CD4-positive, alpha-beta T cell treated with Interleukin-17A for 4 hours (primary cell): ENCODE results near the gene PLA2G4B.

Experiments used
- DNase-seq: peaks from one replicate; pipeline ENCODE4 v3.0.0-alpha.2; 2020; ENCODE audit warnings: mixed read lengths

Gene PLA2G4B

GRCh38 chr15:41851755-41852370 is 13.2 kb downstream of the PLA2G4B start:
- DNase-seq: no peak

- DNase-seq: no peak
Observed at GRCh38 chr15:41852736-41853590, 14.3 kb downstream of the PLA2G4B start.

GRCh38 chr15:41853831-41854230 is 15.2 kb downstream of the PLA2G4B start:
- no peak for DNase-seq

DNA sequence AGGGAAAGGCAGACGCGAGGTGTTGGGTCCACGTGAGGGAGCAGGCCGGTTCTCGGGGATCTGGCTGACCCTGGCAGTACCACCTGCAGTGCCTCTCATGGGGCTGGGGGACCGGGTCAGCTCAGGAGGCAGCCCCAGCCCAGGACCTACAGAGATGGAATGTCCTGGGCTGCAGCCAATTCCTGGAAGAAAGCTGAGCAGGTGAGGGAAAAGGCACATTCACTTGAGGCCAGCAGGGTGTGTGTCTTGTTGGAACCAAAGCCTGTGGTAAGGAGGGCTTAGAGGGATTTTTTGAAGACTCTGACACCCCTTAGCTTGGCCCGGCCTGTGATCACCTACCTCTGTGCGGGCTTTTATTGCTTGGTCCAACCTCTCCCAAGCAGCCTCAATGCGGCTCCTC is 15.8 kb downstream of the PLA2G4B start:
- DNase-seq: no peak

DNA sequence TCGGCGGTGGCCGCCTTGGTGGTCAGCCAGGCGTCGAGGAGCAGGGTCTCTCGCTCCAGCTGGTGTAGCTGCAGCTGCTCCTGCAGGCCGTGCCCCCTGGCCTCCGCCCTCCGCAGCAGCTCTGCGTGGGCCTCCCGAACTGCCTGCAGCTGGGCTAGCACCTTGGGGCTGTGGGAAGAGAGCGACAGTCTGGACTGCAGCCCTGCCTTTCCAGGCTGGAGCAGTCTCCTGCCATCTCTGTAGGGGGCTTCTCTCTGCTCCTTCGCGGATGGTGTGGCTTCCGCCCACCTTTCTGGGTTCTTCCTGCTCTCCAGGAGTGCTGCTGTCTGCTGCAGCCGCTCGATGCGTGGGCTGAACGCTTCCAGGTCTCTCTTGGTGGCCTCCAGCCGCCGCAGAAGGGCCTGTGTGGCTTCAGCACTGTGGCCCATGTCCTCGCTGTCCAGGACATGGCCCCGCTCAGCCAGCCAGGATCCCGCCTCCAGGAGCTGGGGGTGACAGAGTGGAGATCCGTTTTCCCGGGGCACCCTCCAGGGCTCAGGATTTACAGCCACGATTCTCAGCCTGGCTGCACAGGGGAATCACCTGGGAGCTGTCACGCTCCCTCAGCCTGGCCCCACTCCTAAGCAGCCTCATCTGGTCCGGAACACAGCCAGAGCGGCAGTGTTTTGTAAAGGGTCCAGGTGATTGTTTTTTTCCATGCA is 16.8 kb downstream of the PLA2G4B start:
- no peak for DNase-seq

DNA sequence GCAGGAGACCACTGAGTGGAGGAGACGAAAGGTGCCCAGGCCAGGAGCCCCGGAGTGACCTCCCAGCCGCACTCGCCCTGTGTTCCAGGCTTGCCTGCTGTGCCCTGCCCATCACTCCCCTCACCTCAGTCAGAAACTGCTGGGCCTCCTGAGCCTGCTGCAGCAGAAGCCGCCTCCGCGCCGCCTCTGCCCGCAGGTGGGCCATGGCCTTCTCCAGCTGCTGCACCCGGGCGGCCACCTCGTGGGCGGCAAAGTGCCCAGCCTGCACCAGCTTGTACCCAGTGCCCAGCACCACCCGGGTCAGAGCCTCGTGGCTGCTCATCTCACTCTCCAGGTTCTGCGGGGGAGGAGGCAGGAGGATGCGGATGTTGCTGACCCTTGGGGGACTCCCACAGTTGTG is 17.6 kb downstream of the PLA2G4B start:
- no peak for DNase-seq

GRCh38 chr15:41856716-41857115 is 18.1 kb downstream of the PLA2G4B start:
- no peak for DNase-seq

DNA sequence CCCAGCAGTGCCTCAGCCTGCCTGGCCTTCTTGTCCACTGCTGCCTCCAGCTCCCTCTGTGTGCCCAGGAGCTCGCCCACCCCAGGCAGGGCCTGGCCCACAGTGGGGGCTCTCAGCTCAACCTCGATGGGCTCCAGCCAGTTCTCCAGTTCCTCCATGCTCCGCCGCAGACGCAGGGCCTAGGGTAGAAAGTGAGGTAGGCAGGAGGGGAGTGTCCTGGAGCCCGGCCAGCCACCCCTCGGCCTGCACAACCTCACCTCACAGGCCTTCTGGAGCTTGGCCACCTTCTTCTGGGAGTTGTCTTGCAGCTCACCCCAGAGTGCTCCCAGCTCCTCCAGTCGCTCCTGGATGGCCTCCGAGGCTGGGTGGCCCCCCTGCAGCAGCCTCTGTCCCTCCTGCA is 18.7 kb downstream of the PLA2G4B start:
- no peak for DNase-seq

DNA sequence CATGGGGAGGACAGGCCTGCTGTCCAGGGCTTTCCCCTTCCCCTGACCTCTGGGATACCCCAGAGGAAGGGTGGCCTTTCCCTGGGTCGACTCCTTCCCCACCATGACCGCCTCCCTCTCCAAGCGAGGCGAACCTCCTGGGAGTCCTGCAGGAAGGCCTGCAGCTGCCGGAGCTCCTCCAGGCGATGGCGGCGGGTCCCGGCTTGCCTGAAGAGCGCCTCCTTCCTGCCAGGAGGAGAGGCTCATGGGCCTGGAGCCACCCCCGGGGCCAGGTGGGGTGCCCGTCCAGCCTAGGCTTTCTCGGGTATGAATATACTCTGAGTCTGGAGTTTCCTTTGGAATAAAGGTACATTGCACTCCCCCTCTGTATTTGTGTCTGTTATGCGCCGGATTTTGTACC is 20.1 kb downstream of the PLA2G4B start:
- DNase-seq: no peak

DNA sequence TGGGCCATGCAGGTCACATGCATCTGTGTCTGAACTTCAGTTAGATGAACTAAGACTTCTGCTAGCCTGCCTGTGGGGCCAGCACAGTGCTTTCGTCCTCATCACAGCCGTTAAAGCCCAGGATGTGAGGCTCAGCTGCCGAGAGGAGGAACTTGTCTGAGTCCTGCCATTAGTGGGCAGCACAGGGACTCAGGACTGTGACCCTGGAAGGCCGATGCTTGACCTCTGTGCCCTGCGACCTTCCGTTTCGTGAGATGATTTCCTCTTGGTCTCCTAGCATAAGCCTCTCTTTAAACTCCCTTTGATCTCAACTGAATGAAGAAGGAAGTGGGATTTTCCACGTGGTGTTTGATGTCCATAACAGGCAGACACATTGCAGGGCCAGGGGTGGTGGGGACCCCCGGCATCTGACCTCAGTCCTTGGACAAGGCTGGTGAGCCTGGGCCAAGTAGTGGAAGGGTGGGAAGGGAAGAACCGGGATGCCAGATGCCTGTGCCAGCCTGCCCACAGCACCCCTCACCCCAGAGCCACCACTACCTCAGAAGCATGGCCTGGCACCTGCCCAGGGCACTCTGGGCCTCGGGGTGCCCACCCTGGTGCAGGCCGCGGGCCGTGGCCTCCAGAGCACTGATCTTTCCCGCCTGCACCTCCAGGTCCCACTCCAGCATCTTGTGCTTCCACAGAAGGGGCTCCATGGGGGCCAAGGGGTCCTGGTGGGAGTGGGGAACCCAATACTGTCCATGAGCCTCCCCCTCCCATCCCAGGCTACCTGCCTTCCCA is 21.6 kb downstream of the PLA2G4B start:
- DNase-seq: no peak

DNA sequence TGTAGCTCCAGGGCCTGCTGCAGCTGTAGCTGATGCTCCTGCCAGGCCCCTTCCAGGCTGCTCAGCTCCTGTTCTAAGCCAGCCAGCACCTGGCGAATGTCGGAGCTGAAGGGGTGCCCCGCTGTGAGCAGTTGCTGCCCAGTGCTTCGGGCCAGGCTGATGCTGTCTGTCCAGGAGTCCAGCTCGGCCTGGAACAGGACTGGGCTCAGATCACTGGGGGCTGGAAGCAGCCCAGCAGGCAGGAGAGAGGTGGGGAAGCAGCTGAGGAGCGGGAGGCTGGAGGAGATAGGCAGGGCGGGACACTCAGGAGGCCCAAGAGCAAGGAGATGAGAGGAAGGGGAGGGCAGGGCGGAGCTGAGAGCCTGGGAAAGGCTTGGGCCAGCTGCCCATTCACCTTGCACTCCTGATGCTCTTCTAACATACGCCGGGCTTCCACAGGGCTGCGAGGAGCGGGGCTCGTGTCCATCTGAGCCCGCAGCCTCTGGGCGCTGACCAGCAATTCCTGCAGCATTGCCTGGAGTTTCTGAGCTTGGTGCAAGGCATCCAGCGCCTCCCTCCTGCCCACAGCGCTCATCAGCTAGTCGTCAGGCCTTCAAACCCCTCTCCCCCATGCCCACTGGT is 23.2 kb downstream of the PLA2G4B start:
- no peak for DNase-seq

- DNase-seq: no peak
Observed at GRCh38 chr15:41862515-41863116, 24.0 kb downstream of the PLA2G4B start.

DNA sequence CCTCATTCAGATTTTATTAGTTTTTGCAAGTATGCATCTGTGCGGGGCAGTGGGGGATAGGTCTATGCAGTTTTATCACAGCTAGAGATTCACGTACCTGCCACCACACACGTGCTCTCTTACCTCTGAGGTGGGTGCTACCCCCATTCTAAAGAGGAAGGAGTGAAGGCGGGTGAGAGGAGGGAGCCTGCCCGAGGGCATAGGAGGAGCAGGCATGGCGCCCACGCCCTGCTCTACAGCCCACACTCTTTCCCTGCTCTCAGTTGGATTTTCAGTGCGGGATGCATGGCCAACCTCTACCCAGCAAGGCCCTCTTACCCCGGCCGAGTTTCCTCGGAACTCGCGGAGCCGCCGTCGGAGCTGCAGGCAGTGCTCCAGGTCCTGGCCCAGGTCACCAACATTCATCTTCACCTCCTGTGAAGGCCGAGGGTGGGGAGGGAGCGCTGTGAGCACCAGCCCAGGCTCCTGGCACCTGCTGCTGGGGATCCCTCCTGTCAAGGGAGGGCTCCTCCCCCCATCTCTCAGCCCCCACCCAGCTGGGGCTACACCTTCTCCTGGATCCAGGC is 26.9 kb downstream of the PLA2G4B start:
- no peak for DNase-seq

DNA sequence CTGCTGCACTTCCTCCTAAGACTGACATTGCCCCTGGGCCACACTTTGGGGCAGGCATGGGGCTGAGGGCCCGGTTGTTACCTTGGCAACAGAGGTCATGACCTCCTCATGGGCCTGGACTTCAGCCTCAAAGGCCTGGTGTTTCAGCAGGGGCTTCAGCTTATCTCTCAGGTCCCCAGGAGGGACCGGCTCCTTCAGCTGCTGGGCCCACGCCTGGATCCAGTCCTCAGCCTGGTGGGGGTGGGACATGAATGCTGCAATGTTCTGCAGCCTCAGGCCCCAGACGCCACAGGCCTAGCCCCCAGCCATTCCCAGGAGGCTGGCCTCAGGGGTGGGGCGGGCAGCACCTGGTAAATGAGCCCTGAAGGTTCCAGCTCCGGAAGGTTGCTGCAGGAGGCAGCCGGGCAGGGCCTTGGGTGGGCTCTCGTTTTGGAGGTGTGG is 27.6 kb downstream of the PLA2G4B start:
- no peak for DNase-seq

GRCh38 chr15:41866872-41867579 is 28.4 kb downstream of the PLA2G4B start:
- no peak for DNase-seq

DNA sequence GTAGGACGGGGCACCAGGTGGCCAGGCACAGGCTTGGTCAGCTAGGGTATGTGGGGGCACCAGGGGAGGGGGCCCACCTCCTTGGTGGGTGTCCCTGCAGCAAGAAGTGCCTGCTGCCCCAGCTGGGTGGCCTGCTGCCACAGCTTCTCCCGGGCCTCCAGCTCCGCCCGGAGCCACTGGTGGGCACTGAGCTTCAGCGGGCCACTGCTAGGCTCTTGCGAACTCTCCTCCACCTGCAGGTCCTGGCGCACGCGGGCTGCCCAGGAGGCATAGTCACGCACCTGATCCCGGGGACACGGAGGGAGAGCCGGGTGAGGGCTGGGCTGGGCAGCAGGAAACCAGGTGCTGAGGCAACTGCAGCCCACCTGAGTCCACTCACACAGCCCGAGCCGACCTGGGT is 29.7 kb downstream of the PLA2G4B start:
- DNase-seq: no peak

- no peak for DNase-seq
Observed at GRCh38 chr15:41869770-41870688, 31.4 kb downstream of the PLA2G4B start.

DNA sequence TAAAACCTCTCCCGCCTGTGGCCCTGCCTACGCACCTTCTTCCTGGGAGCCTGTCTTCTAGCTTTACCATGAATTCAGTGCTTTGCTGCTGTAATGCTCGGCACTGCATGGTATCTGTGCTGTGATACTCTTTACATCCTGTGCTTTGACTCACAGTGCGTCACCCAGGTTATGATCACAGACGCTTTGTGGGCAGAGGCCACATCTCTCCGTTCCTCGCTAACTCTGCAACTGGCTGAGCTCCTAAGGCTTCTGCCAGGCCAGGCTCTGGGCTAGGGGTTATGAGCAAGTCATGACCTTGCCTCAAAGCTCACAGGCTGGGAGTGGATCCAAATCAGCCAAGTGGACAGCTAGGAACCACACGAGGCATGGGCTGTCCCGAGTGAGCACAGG is 32.0 kb downstream of the PLA2G4B start:
- peak; percentile 66 for DNase-seq

DNA sequence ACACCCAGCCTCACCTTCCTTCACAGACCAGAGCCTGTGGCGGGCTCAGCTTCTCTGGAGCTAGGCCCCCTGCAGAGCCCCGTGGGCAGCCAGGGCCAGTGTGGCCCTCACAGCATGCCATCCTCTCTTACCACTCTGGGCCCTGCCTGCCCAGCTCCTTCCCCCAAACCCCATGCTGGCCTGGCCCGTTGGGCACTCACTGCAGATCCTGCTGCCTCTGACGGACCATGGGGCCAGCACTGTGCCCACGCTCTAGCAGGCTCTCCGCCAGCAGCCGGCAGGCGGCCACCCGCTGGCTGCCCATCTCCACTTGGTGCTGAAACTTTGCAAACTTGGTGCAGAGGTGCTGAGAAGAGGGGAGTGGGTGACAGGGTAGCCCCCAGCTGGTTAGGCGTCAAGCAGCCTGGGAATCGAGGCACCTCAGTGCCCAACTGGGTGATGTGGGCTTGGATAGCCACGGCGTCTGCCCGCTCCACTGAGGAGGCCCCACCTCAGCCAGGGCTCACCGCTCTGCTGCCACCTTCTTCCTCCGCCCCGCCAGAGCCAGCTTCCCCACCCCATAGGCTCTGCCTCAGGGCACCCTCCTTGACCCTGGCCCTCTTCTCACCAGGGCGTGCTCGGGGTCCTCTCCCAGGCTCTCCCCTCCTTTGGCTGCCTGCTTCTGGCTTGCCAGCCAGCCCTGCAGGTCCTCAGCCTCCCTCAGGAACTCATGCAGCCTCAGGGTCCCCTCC is 32.7 kb downstream of the PLA2G4B start:
- no peak for DNase-seq
